RPMI8226 (cell line): ENCODE measurements around the gene RIMKLB.

Experiments used
- DNase-seq: peaks from one replicate; pipeline ENCODE4 v3.0.0-alpha.2; 2015

Gene RIMKLB

GRCh38 chr12:8697476-8698131 is at the start of gene RIMKLB:
Gene RIMKLB (plus strand): TSS chr12:8697991. CDS start chr12:8713867, 15,876 bp downstream.
- peak; percentile 60 for DNase-seq

- no peak for DNase-seq
These were observed 49.1 kb upstream of the RIMKLB start for GRCh38 chr12:8648576-8649205.

GRCh38 chr12:8655421-8655820 is 42.4 kb upstream of the RIMKLB start:
- DNase-seq = no peak

GRCh38 chr12:8658346-8658745 is 39.4 kb upstream of the RIMKLB start:
- no peak for DNase-seq

- no peak for DNase-seq
These were observed 36.8 kb upstream of the RIMKLB start for GRCh38 chr12:8661016-8661415.

GRCh38 chr12:8661751-8662150 is 36.0 kb upstream of the RIMKLB start:
- no peak for DNase-seq

GRCh38 chr12:8662593-8662992 is 35.2 kb upstream of the RIMKLB start, which contains the start of gene MFAP5:
Gene MFAP5 (minus strand): TSS chr12:8662826. CDS start chr12:8662104, 722 bp downstream.
- no peak for DNase-seq

GRCh38 chr12:8664228-8664913 is 33.4 kb upstream of the RIMKLB start:
- no peak for DNase-seq

GRCh38 chr12:8665759-8666158 is 32.0 kb upstream of the RIMKLB start:
- no peak for DNase-seq

GRCh38 chr12:8667270-8667669 is 30.5 kb upstream of the RIMKLB start:
- no peak for DNase-seq

- no peak for DNase-seq
These were observed 29.4 kb upstream of the RIMKLB start for GRCh38 chr12:8668441-8668840.

GRCh38 chr12:8672381-8672780 is 25.4 kb upstream of the RIMKLB start:
- DNase-seq = no peak

- no peak for DNase-seq
These were observed 22.2 kb upstream of the RIMKLB start for GRCh38 chr12:8675591-8676036.

GRCh38 chr12:8676651-8677050 is 21.1 kb upstream of the RIMKLB start:
- DNase-seq = no peak

GRCh38 chr12:8677362-8677761 is 20.4 kb upstream of the RIMKLB start:
- DNase-seq = no peak

GRCh38 chr12:8678661-8679111 is 19.1 kb upstream of the RIMKLB start:
- no peak for DNase-seq

- DNase-seq = no peak
These were observed 17.3 kb upstream of the RIMKLB start for GRCh38 chr12:8680533-8680932.

GRCh38 chr12:8681129-8681884 is 16.5 kb upstream of the RIMKLB start:
- no peak for DNase-seq

GRCh38 chr12:8685051-8685450 is 12.7 kb upstream of the RIMKLB start:
- no peak for DNase-seq

GRCh38 chr12:8687846-8688601 is 9.8 kb upstream of the RIMKLB start:
- peak; percentile 70 for DNase-seq

- no peak for DNase-seq
These were observed 8.1 kb upstream of the RIMKLB start for GRCh38 chr12:8689681-8690080.

GRCh38 chr12:8692573-8692972 is 5.2 kb upstream of the RIMKLB start:
- no peak for DNase-seq
